HL-60 (cell line): ENCODE results near the gene VNN1.
"Not testable (repeated sequence)": the region's sequence is repeated elsewhere in the genome, so short reads cannot be mapped to it uniquely, and the experiment has no call there.

Source experiments
- DNase-seq, 2 experiments: peaks; one replicate each; pipeline ENCODE4 v3.0.0-alpha.2; 2010 to 2020; ENCODE audit warnings: low read depth in 1 of 2, low spot score in 1 of 2
- H3K27ac ChIP-seq: fragments of 250-450 bp; sonication (Bioruptor Pico); replicated peaks from 2 replicates; pipeline ENCODE4 v1.5.1; 2020; ENCODE audit warnings: mild to moderate bottlenecking, moderate library complexity
- H3K27me3 ChIP-seq: fragments of 250-450 bp; sonication (Bioruptor Pico); 2 replicates; pipeline ENCODE4 v1.5.1; 2021; ENCODE audit warnings: mild to moderate bottlenecking, moderate library complexity; ENCODE audit not compliant: insufficient read depth, poor library complexity, severe bottlenecking
- H3K4me3 ChIP-seq: replicated peaks from 2 replicates; pipeline ENCODE4 v1.5.1; 2011; ENCODE audit warnings: mild to moderate bottlenecking, control low read depth, low read length; ENCODE audit not compliant: insufficient read depth
- GABPA ChIP-seq: IDR thresholded peaks from 2 replicates; pipeline ENCODE4 v1.6.1; 2012; ENCODE audit warnings: low read depth
- POLR2AphosphoS5 ChIP-seq: IDR thresholded peaks from 2 replicates; pipeline ENCODE4 v1.6.1; 2012; ENCODE audit warnings: low read depth
- SPI1 ChIP-seq: IDR thresholded peaks from 2 replicates; pipeline ENCODE4 v1.6.1; 2012; ENCODE audit warnings: low read depth, mild to moderate bottlenecking, borderline replicate concordance
- TF ChIP-seq, protein P1 (sequence below): IDR thresholded peaks from 2 replicates; pipeline ENCODE4 v1.6.1; 2012; ENCODE audit warnings: low read depth; ENCODE audit not compliant: insufficient replicate concordance
- TF ChIP-seq, protein P2 (sequence below): IDR thresholded peaks from one replicate; pipeline ENCODE4 v1.5.1; 2011; ENCODE audit warnings: low read length, control low read depth, inconsistent platforms; ENCODE audit not compliant: insufficient read depth

The VNN1 gene

DNA sequence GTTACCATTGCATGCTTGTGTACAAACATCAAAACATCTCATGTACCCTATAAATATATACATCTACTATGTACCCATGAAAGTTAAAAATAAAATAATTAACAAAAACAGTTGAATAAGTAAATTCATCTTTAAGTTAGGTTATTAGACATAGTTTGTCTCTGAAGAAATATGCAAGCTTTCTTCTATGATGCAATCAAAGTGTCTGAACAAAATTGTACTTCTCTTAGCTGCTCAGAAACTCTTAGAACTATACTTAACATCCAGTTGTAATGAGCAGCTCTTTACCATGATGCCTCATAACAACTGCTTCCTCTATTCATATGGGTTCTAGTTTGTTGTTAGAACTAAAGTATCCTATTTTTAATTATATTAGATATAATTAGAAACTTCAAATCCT lies 5.9 kb downstream of the VNN1 start:
- peaks cover 1% of the 10 kb centered on the region for H3K27me3 ChIP-seq
- no peak overlapping the region for H3K27ac ChIP-seq
- no peak for TF ChIP-seq SPI1
- no peak for TF ChIP-seq GABPA
- TF ChIP-seq, protein P1, sequence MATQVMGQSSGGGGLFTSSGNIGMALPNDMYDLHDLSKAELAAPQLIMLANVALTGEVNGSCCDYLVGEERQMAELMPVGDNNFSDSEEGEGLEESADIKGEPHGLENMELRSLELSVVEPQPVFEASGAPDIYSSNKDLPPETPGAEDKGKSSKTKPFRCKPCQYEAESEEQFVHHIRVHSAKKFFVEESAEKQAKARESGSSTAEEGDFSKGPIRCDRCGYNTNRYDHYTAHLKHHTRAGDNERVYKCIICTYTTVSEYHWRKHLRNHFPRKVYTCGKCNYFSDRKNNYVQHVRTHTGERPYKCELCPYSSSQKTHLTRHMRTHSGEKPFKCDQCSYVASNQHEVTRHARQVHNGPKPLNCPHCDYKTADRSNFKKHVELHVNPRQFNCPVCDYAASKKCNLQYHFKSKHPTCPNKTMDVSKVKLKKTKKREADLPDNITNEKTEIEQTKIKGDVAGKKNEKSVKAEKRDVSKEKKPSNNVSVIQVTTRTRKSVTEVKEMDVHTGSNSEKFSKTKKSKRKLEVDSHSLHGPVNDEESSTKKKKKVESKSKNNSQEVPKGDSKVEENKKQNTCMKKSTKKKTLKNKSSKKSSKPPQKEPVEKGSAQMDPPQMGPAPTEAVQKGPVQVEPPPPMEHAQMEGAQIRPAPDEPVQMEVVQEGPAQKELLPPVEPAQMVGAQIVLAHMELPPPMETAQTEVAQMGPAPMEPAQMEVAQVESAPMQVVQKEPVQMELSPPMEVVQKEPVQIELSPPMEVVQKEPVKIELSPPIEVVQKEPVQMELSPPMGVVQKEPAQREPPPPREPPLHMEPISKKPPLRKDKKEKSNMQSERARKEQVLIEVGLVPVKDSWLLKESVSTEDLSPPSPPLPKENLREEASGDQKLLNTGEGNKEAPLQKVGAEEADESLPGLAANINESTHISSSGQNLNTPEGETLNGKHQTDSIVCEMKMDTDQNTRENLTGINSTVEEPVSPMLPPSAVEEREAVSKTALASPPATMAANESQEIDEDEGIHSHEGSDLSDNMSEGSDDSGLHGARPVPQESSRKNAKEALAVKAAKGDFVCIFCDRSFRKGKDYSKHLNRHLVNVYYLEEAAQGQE, result no peak
- no peak for TF ChIP-seq POLR2AphosphoS5
- TF ChIP-seq, protein P2, sequence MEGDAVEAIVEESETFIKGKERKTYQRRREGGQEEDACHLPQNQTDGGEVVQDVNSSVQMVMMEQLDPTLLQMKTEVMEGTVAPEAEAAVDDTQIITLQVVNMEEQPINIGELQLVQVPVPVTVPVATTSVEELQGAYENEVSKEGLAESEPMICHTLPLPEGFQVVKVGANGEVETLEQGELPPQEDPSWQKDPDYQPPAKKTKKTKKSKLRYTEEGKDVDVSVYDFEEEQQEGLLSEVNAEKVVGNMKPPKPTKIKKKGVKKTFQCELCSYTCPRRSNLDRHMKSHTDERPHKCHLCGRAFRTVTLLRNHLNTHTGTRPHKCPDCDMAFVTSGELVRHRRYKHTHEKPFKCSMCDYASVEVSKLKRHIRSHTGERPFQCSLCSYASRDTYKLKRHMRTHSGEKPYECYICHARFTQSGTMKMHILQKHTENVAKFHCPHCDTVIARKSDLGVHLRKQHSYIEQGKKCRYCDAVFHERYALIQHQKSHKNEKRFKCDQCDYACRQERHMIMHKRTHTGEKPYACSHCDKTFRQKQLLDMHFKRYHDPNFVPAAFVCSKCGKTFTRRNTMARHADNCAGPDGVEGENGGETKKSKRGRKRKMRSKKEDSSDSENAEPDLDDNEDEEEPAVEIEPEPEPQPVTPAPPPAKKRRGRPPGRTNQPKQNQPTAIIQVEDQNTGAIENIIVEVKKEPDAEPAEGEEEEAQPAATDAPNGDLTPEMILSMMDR, result no peak
- no peak for DNase-seq
- H3K4me3 ChIP-seq, result no peak overlapping the region

DNA sequence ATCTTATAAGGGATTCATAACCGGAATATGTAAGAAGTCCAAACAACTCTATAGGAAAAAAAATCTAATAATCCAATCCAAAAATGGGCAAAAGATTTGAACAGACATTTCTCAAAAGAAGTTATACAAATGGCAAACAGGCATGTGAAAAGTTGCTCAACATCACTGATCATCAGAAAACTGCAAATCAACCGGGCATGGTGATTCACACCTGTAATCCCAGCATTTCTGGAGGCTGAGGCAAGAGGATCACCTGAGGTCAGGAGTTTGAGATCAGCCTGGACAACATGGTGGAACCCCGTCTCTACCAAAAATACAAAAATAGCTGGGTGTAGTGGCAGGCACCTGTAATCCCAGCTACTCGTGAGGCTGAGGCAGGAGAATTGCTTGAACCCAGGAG lies 7.1 kb downstream of the VNN1 start:
- not testable (repeated sequence) for H3K27me3 ChIP-seq, DNase-seq, H3K27ac ChIP-seq, H3K4me3 ChIP-seq

DNA sequence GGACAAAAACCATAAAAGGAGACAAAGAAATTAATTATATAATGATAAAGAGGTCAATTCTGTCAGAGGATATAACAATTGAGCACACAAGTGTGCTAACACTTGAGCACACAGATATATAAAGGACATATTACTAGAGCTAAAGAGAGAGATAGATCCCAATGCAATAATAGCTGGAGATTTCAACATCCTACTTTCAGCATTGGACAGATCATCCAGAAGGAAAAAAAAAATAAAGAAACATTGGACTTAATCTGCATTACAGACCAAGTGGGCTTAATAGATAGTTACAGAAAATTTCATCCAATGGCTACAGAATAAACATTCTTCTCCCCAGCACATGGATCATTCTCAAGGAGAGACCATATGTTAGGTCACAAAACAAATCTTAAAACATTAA lies 9.9 kb downstream of the VNN1 start:
- no peak overlapping the region for H3K4me3 ChIP-seq
- H3K27me3 ChIP-seq, result peaks cover 2% of the 10 kb centered on the region
- H3K27ac ChIP-seq, result no peak overlapping the region
- DNase-seq, result no peak
- TF ChIP-seq SPI1 (no peak), POLR2AphosphoS5 (no peak)
- TF ChIP-seq, protein P2, result no peak
- TF ChIP-seq, protein P1, result no peak

DNA sequence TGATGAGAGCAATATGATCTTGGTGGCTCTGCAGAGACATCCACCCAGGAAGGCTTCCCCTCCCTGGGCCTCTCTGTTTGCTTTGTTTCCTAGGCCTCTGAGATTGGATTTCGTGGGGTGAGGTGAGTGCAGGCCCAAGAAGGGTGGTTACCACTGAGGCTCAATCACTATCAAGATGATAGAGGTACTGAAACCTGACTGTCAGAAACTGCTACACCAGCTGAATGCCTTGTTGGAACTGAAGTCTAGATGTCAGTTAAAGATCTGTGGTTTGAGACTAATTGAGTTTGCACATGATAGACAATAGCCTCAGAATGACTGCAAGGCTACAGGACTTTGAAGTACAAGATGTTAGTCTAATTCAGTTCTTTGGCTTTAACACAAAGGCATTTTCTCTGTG lies 15.2 kb downstream of the VNN1 start:
- no peak overlapping the region for H3K27ac ChIP-seq
- no peak for DNase-seq
- TF ChIP-seq SPI1 (no peak), GABPA (no peak), POLR2AphosphoS5 (no peak)
- TF ChIP-seq, protein P1, result no peak
- TF ChIP-seq, protein P2, result no peak

More for the DNA sequence above, 15.2 kb downstream of the VNN1 start:
- Histone ChIP-seq H3K4me3 (no peak overlapping the region), H3K27me3 (peaks cover 2% of the 10 kb centered on the region)
